Activated CD4-positive, alpha-beta memory T cell treated with anti-CD3 and anti-CD28 coated beads, Interleukin-2, amount 10 ng/mL, durations not matched to agents 7 days and 5 days (primary cell): ENCODE measurements around the gene STXBP5L. TPM values are rescaled to one million over a fixed set of nuclear protein-coding genes. Genes with fewer than 3 reads are reported as not detected.
"Not testable (repeated sequence)": the region's sequence is repeated elsewhere in the genome, so short reads cannot be mapped to it uniquely, and the experiment has no call there.

Experiments used
- CTCF ChIA-PET: fragments of 350-600 bp; sonication (Branson Sonifier 250); formaldehyde crosslinking; loops from one replicate; lab custom pipeline; 2021; ENCODE audit warnings: antibody characterized with exemption, inconsistent platforms; lab: Charles Lee
- POLR2A ChIA-PET: fragments of 350-600 bp; sonication (Branson Sonifier 250); formaldehyde crosslinking; loops from one replicate; lab custom pipeline; 2021; ENCODE audit warnings: antibody characterized with exemption; lab: Charles Lee
- DNase-seq: peaks from one replicate; pipeline ENCODE4 v3.0.0-alpha.2; 2020
- H3K27ac Mint-ChIP-seq: one replicate; pipeline ENCODE4 v1.8.0; 2021; ENCODE audit warnings: mild to moderate bottlenecking, mixed read lengths
- H3K27me3 Mint-ChIP-seq: one replicate; pipeline ENCODE4 v1.8.0; 2021; ENCODE audit warnings: mixed read lengths
- H3K36me3 Mint-ChIP-seq: one replicate; pipeline ENCODE4 v1.8.0; 2021; ENCODE audit warnings: low read depth, mixed read lengths
- H3K4me1 Mint-ChIP-seq: one replicate; pipeline ENCODE4 v1.8.0; 2021; ENCODE audit warnings: mixed read lengths
- H3K4me3 Mint-ChIP-seq: one replicate; pipeline ENCODE4 v1.8.0; 2021; ENCODE audit warnings: mild to moderate bottlenecking, mixed read lengths
- H3K9me3 Mint-ChIP-seq: one replicate; pipeline ENCODE4 v1.8.0; 2021; ENCODE audit warnings: mixed read lengths
- total RNA-seq, 2 experiments: library from RNA; stranded (reverse); gene quantifications; one replicate each; pipeline ENCODE4 v1.2.3, GENCODE V29; 2021

The STXBP5L gene
- total RNA-seq, 2 experiments from 2014 or later = not detected

DNA sequence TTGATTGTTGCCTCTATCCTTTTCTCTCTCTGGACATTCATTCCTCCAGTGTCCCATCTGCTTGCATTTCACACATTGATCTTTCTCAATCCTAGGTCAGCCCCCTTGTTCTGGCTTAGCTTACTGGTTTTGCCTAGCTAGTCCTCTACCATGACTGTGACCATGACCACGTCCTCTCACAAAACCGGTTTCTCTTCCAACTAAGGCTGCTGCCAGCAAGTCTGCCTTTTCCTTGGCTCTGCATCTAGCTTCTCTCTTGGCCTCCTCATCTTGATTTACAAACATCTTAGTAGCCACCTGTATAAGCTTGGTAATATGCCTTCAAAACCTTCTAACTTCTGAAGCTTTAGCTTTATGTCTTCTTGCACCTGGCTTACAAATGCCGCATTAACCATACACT is 167.2 kb downstream of the STXBP5L start:
- H3K9me3 Mint-ChIP-seq = peaks cover 3% of the 10 kb centered on the region

DNA sequence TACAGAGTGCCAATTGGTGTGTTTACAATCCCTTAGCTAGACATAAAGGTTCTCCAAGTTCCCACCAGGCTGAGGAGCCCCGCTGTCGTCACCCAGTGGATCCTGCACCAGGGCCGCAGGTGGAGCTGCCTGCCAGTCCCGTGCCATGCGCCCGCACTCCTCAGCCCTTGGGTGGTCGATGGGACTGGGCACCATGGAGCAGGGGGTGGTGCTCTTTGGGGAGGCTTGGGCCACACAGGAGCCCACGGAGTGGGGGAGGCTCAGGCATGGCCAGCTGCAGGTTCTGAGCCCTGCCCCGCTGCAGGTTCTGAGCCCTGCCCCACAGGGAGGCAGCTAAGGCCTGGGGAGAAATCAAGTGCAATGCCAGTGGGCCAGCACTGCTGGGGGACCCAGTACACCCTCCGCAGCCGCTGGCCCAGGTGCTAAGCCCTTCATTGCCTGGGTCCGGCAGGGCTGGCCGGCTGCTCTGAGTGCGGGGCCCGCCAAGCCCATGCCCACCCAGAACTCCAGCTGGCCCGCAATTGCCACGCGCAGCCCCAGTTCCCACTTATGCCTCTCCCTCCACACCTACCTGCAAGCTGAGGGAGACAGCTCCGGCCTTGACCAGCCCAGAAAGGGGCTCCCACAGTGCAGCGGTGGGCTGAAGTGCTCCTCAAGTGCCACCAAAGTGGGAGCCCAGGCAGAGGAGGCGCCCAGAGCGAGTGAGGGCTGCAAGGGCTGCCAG is 170.5 kb downstream of the STXBP5L start:
- H3K4me1 Mint-ChIP-seq, H3K27ac Mint-ChIP-seq, H3K27me3 Mint-ChIP-seq, H3K9me3 Mint-ChIP-seq, CTCF ChIA-PET, H3K36me3 Mint-ChIP-seq, POLR2A ChIA-PET, H3K4me3 Mint-ChIP-seq, DNase-seq: not testable (repeated sequence)

More for the DNA sequence above, 167.2 kb downstream of the STXBP5L start:
- no peak overlapping the region for H3K27ac Mint-ChIP-seq
- no peak overlapping the region for H3K4me3 Mint-ChIP-seq
- ChIA-PET CTCF (no interaction called here), POLR2A (no interaction called here)
- no peaks in the 10 kb centered on the region for H3K36me3 Mint-ChIP-seq
- H3K4me1 Mint-ChIP-seq = no peaks in the 10 kb centered on the region
- no peaks in the 10 kb centered on the region for H3K27me3 Mint-ChIP-seq
- DNase-seq = no peak

DNA sequence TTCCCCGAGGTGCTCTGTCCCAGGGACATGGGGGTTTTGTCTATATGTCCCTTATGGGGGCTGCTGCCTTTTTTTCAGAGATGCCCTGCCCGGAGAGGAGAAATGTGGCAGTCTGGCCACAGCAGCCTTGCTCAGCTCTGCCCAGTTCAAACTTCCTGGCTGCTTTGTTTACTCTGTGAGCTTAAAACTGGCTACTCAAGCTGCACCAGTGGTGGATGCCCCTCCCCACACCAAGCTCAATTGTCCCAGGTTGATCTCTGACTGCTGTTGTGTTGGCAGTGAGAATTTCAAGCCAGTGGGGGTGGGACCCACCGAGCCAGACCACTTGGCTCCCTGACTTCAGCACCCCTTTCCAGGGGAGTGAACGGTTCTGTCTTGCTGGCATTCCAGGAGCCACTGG is 188.9 kb downstream of the STXBP5L start:
- H3K4me1 Mint-ChIP-seq = no peaks in the 10 kb centered on the region
- DNase-seq = no peak
- H3K27ac Mint-ChIP-seq = no peak overlapping the region
- ChIA-PET CTCF (no interaction called here), POLR2A (no interaction called here)
- no peaks in the 10 kb centered on the region for H3K36me3 Mint-ChIP-seq
- H3K4me3 Mint-ChIP-seq = no peak overlapping the region
- no peaks in the 10 kb centered on the region for H3K27me3 Mint-ChIP-seq
- H3K9me3 Mint-ChIP-seq = peaks cover 6% of the 10 kb centered on the region

DNA sequence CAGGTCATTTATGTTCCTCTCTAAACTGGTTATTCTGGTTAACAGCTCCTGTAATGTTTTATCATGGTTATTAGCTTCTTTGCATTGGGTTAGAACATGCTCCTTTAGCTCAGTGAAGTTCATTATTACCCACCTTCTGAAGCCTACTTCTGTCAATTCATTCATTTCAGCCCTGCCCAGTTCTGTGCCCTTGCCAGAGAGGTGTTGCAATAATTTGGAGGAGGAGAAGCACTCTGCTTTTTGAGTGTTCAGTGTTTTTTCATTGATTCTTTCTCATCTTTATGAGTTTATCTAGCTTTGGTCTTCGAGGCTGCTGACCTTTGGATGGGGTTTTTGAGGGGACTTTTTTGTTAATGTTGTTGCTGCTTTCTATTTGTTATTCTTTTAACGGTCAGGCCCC is 203.1 kb downstream of the STXBP5L start:
- H3K4me1 Mint-ChIP-seq, POLR2A ChIA-PET, H3K36me3 Mint-ChIP-seq, H3K27me3 Mint-ChIP-seq, CTCF ChIA-PET, H3K9me3 Mint-ChIP-seq, DNase-seq, H3K4me3 Mint-ChIP-seq, H3K27ac Mint-ChIP-seq: not testable (repeated sequence)

DNA sequence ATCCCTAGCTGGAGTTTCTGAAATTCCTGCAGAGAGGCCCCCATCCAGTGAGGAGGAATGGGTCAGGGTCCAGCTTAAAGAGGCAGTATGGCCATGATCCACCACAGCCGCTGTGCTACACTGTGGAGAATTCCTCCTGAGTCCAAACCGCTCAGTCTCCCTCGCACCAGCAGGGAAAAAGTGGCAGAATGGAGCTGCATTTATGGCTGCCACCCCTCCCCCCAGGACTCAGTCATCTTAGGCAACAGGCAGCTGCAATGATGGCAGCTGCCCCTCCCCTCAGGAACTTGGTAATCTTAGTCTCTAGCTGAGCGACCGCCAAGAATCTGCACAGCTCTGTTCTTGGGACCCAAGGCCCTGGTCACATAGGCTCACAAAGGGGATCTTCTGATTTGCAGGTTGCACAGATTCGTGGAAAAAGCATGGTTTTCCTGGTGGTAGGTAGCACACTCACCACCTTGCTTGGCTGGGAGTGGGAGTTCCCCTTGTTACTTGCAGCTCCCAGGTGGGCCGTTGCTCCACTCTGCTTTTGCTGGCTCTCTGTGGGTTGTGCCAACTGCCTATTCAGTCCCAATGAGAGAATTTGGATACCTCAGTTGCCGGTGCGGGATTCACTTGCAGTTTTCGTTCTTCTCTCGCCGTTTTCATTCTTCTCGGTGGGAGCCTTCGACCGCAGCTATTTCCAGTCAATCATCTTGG is 204.1 kb downstream of the STXBP5L start:
- ChIA-PET CTCF (no interaction called here), POLR2A (no interaction called here)
- Mint-ChIP-seq H3K9me3 (peaks cover 2% of the 10 kb centered on the region), H3K27me3 (no peaks in the 10 kb centered on the region), H3K4me3 (no peak overlapping the region), H3K27ac (no peak overlapping the region), H3K4me1 (no peaks in the 10 kb centered on the region), H3K36me3 (no peaks in the 10 kb centered on the region)
- no peak for DNase-seq

DNA sequence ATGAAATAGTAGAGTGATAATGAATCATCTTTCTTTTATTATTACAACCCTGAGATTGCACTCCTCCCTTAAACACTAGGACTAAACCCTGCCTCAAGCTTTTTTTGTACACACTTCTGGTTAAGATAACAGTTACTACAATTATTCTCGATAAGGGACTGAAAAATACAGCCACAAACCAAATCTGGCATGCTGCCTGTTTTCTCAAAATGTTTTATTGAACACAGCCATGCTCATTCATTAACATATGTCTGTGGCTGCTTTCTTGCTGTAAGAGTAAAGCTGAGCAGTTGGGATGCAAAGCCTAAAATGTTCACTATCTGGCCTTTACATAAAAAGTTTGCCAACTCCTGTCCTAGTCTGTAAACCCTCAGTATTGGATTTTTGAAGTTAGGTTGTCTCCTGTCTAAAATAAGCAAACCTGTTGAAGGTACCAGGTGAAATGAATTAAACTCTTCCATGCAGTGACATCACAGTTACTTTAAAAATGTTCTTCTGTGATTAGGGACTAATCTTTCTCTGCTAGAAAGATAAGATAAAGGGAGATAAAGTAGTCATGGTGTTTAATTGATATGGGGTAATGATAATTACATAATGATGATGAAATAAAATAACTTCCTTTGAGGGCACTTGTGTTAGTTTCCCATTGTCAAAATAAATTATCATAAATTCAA is 218.2 kb downstream of the STXBP5L start:
- CTCF ChIA-PET = no interaction called here
- Mint-ChIP-seq H3K4me1 (no peaks in the 10 kb centered on the region), H3K27me3 (no peaks in the 10 kb centered on the region), H3K9me3 (peaks cover 3% of the 10 kb centered on the region), H3K27ac (no peak overlapping the region), H3K36me3 (no peaks in the 10 kb centered on the region), H3K4me3 (no peak overlapping the region)
- POLR2A ChIA-PET = no interaction called here
- no peak for DNase-seq

DNA sequence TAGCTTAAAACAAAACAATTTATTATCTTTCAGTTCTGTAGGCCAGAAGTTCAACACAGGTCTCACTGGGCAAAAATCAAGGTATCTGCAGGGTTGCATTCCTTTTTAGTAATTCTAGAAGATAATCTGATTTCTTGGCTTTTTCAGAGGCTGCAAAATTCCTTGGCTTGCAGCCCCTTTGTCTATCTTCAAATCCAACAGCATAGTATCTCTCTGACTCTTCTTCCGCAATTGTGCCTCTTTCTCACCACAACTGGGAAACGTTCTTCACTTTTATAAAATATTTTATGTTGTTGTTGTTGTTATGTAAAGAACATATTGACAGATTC is 218.7 kb downstream of the STXBP5L start:
- no peaks in the 10 kb centered on the region for H3K27me3 Mint-ChIP-seq
- no peak overlapping the region for H3K4me3 Mint-ChIP-seq
- no peaks in the 10 kb centered on the region for H3K36me3 Mint-ChIP-seq
- H3K4me1 Mint-ChIP-seq = no peaks in the 10 kb centered on the region
- CTCF ChIA-PET = no interaction called here
- H3K27ac Mint-ChIP-seq = no peak overlapping the region
- POLR2A ChIA-PET = no interaction called here
- peaks cover 3% of the 10 kb centered on the region for H3K9me3 Mint-ChIP-seq
- no peak for DNase-seq

DNA sequence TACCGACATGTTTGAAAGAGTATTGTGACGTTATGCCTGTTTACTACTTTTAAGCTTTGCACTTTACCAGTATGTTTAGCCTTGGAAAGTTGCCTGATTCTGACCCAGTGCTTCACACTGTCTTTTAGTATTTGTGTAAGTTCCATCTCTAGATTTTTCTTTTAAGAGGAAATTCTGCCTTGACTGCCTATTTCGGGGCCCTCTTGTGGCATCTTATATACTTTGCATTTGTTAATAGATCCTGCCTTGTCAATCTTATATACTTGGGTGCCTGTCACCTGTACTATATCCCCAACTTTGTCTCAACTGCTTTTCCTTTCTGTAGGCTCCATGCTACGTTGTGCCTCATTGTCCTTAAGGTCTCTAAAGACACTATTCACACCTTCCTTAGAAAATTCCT is 244.6 kb downstream of the STXBP5L start:
- Mint-ChIP-seq H3K4me1 (no peaks in the 10 kb centered on the region), H3K4me3 (no peak overlapping the region), H3K27ac (no peak overlapping the region), H3K36me3 (no peaks in the 10 kb centered on the region), H3K9me3 (no peaks in the 10 kb centered on the region), H3K27me3 (no peaks in the 10 kb centered on the region)
- ChIA-PET POLR2A (no interaction called here), CTCF (no interaction called here)
- DNase-seq = no peak

DNA sequence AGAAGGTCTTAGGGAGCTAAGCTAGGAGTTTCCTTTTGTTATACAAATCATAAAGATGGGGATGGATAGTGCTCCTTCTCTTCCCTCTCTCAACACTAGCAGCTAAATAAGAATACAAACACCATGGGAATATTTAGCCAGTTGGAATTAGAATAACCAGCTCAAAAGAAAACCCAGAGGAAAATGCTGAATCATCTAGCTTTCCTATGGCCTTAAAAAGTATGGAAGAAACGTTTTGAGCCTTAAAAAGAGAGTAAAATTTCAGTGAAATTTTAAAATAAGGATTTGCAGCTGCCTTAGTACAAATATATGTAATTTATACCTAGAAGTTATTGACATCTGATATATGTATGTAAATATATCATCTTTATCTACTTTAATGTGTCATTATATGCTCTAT is 245.8 kb downstream of the STXBP5L start:
- Mint-ChIP-seq H3K36me3 (no peaks in the 10 kb centered on the region), H3K27me3 (no peaks in the 10 kb centered on the region), H3K4me1 (no peaks in the 10 kb centered on the region), H3K4me3 (no peak overlapping the region), H3K9me3 (no peaks in the 10 kb centered on the region), H3K27ac (no peak overlapping the region)
- DNase-seq = no peak
- ChIA-PET CTCF (no interaction called here), POLR2A (no interaction called here)

DNA sequence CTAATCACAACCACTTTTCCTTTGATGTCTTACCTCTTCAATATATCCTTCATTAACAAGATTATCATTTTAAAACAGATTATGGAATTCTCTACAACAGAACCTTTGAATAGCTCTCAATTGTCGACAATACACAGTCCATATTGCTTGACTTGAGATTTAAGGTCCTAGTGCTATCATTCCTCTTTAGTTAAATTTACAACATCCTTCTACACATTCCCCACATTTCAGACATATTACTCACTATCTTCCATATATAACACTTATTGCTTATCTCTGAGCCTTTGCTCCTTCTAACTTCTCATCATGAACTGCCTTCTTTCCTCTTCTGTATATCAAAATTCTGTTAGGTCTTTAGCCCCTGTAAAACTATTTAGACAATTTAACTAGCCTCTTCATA is 247.0 kb downstream of the STXBP5L start:
- no peak for DNase-seq
- no peaks in the 10 kb centered on the region for H3K36me3 Mint-ChIP-seq
- no peak overlapping the region for H3K27ac Mint-ChIP-seq
- POLR2A ChIA-PET = no interaction called here
- H3K4me3 Mint-ChIP-seq = no peak overlapping the region
- no peaks in the 10 kb centered on the region for H3K9me3 Mint-ChIP-seq
- CTCF ChIA-PET = no interaction called here
- H3K4me1 Mint-ChIP-seq = no peaks in the 10 kb centered on the region
- H3K27me3 Mint-ChIP-seq = no peaks in the 10 kb centered on the region

DNA sequence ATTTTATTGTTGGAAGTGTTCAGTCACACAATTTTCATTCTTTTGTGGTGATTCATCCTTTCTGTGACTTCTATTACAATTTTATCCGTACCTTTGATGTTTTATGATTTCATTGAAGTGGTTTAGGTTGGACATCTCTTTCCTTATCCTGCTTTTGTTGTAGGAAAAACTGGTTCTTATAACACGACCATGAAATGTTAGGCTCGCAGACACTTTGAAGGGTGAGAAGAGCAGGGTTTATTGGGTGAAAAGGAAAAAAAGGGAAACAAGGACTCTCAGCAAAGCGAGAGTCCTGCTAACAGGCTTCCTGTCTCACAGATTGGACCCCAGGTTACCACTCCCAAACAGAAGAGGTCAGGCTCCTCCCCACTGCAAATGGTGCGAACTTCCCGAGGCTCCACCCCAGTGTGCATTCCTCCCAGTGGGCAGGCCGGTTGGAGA is 257.4 kb downstream of the STXBP5L start:
- ChIA-PET POLR2A (no interaction called here), CTCF (no interaction called here)
- no peaks in the 10 kb centered on the region for H3K36me3 Mint-ChIP-seq
- no peaks in the 10 kb centered on the region for H3K4me1 Mint-ChIP-seq
- no peaks in the 10 kb centered on the region for H3K27me3 Mint-ChIP-seq
- no peak overlapping the region for H3K27ac Mint-ChIP-seq
- DNase-seq = no peak
- no peak overlapping the region for H3K4me3 Mint-ChIP-seq
- peaks cover 3% of the 10 kb centered on the region for H3K9me3 Mint-ChIP-seq

DNA sequence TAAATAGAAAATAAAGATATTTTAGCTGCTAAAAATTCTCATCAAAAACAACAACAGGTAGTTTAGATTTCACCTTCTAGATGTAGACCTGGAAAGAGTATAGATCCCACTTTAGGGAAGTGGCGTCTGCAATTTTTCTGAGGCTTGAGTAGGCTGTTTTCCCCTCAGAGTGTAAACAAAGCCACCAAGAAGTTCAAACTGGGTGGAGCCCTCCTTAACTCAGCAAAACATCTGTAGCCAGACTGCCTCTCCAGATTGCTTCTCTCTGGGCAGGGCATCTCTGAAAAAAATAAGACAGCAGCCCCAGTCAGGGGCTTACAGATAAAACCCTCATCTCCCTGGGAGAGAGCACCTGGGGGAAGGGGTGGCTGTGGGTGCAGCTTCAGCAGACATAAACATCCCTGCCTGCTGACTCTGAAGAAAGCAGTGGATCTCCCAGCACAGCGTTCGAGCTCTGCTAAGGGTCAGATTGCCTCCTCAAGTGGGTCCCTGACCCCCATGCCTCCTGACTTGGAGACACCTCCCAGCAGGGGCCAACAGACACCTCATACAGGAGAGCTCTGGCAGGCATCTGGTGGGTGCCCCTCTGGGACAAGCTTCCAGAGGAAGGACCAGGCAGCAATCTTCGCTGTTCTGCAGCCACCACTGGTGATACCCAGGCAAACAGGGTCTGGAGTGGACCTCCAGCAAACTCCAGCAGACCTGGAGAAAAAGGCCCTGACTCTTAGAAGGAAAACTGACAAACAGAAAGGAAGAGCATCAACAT is 259.6 kb downstream of the STXBP5L start:
- DNase-seq = no peak
- H3K27me3 Mint-ChIP-seq = no peaks in the 10 kb centered on the region
- no peaks in the 10 kb centered on the region for H3K4me1 Mint-ChIP-seq
- ChIA-PET CTCF (no interaction called here), POLR2A (no interaction called here)
- H3K9me3 Mint-ChIP-seq = peaks cover 6% of the 10 kb centered on the region
- no peak overlapping the region for H3K4me3 Mint-ChIP-seq
- H3K27ac Mint-ChIP-seq = no peak overlapping the region
- H3K36me3 Mint-ChIP-seq = no peaks in the 10 kb centered on the region

DNA sequence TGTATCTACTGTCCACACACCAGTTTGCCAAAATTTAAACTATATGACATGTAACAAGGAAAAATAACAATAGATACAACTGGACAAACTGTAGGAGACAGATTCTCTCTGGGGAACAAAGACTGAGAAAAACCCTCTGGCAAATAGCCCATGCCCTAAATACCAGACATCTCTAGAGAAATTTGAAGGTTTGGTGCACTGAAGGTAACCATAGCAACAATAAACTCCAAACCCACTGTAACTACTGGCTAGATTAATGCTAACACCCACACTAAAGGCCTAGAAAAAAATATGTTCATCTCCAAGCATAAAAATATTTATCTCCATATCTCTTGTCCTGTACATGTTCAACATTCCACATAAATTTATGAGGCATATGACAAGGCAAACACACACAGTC is 267.1 kb downstream of the STXBP5L start:
- Mint-ChIP-seq H3K4me3 (no peak overlapping the region), H3K4me1 (no peaks in the 10 kb centered on the region), H3K36me3 (no peaks in the 10 kb centered on the region), H3K27me3 (no peaks in the 10 kb centered on the region), H3K27ac (no peak overlapping the region), H3K9me3 (peaks cover 13% of the 10 kb centered on the region)
- POLR2A ChIA-PET = no interaction called here
- CTCF ChIA-PET = no interaction called here
- DNase-seq = no peak
